Thoracic aorta (tissue), 2 donors: Measurements from ENCODE around the gene CORT. TPM values are rescaled to one million over a fixed set of nuclear protein-coding genes. Genes with fewer than 3 reads are reported as not detected.
A peak's percentile ranks its signal among the peaks of the same experiment; 100 is the strongest.
"Not testable (repeated sequence)": the region's sequence is repeated elsewhere in the genome, so short reads cannot be mapped to it uniquely, and the experiment has no call there.

Source experiments
- ATAC-seq: fragments of 150-250 bp; one replicate; pipeline ENCODE4 v1.8.0; 2017; ENCODE audit warnings: low read depth; ENCODE audit not compliant: insufficient number of reproducible peaks, low FRiP score
- DNase-seq: peaks from one replicate; pipeline ENCODE4 v3.0.0-alpha.2; 2020; ENCODE audit warnings: low spot score
- H3K27ac ChIP-seq, 2 donors: fragments of 200-600 bp; sonication (generic); 1 replicate in 1 of 2; 2 replicates in 1 of 2; pipeline ENCODE4 v1.5.1; 2016; ENCODE audit warnings: mild to moderate bottlenecking in 2 of 2, moderate library complexity in 2 of 2
- H3K27me3 ChIP-seq: fragments of 200-600 bp; sonication (generic); replicated peaks from 2 replicates; pipeline ENCODE4 v1.6.0; 2016; ENCODE audit warnings: mild to moderate bottlenecking; ENCODE audit not compliant: insufficient read depth
- H3K36me3 ChIP-seq: fragments of 200-600 bp; sonication (generic); one replicate; pipeline ENCODE4 v1.5.1; 2016
- H3K4me1 ChIP-seq, 2 donors: fragments of 200-600 bp; sonication (generic); 1 replicate in 1 of 2; 2 replicates in 1 of 2; pipeline versions ENCODE4 v1.5.1 to v1.6.0; 2016; ENCODE audit warnings: low read depth in 2 of 2, mild to moderate bottlenecking in 1 of 2; ENCODE audit not compliant: control insufficient read depth in 1 of 2
- H3K4me3 ChIP-seq: fragments of 200-600 bp; sonication (generic); 2 replicates; pipeline ENCODE4 v1.5.1; 2016; ENCODE audit warnings: mild to moderate bottlenecking
- H3K9me3 ChIP-seq: fragments of 200-600 bp; sonication (generic); 2 replicates; pipeline ENCODE4 v1.5.1; 2016
- total RNA-seq, 2 donors: library from RNA; depleted of rRNA; stranded (reverse); fragments of >200 nt; gene quantifications; one replicate each; pipeline versions ENCODE4 v1.1.0 to v1.2.3, GENCODE V29; 2016
- TF ChIP-seq, protein P1 (sequence below): fragments of 200-600 bp; sonication (generic); IDR thresholded peaks from one replicate; pipeline ENCODE4 v1.5.1; 2019; ENCODE audit warnings: antibody characterized with exemption

CORT gene, protein sequence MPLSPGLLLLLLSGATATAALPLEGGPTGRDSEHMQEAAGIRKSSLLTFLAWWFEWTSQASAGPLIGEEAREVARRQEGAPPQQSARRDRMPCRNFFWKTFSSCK
- not detected for total RNA-seq

DNA sequence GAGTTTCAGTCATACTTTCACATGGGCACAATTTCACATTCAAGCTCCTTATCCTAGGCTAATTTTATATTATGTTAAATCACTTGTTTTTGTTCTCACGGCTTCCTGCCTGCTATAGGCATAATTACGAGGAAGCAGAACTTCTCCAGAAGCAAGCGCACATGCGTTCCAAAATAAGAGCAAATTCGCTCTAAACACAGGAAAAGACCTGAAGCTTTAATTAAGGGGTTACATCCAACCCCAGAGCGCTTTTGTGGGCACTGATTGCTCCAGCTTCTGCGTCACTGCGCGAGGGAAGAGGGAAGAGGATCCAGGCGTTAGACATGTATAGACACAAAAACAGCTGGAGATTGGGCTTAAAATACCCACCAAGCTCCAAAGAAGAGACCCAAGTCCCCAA, at the start of gene CORT:
Gene CORT, plus strand, starts transcription at position 281 of the 400 bp plus-strand sequence. CDS start 193 bp downstream, outside the sequence.
- TF ChIP-seq, protein P1, sequence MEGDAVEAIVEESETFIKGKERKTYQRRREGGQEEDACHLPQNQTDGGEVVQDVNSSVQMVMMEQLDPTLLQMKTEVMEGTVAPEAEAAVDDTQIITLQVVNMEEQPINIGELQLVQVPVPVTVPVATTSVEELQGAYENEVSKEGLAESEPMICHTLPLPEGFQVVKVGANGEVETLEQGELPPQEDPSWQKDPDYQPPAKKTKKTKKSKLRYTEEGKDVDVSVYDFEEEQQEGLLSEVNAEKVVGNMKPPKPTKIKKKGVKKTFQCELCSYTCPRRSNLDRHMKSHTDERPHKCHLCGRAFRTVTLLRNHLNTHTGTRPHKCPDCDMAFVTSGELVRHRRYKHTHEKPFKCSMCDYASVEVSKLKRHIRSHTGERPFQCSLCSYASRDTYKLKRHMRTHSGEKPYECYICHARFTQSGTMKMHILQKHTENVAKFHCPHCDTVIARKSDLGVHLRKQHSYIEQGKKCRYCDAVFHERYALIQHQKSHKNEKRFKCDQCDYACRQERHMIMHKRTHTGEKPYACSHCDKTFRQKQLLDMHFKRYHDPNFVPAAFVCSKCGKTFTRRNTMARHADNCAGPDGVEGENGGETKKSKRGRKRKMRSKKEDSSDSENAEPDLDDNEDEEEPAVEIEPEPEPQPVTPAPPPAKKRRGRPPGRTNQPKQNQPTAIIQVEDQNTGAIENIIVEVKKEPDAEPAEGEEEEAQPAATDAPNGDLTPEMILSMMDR = no peak
- Histone ChIP-seq H3K4me3 (no peak within 1 kb of the TSS), H3K27me3 (no peaks in the 10 kb centered on the region), H3K36me3 (no peaks in the 10 kb centered on the region), H3K9me3 (no peaks in the 10 kb centered on the region), H3K4me1 (peaks cover 0 to 18% of the 10 kb centered on the region in 2 donors), H3K27ac (no peak within 1 kb of the TSS)
- DNase-seq (no peak), ATAC-seq (no peak)

DNA sequence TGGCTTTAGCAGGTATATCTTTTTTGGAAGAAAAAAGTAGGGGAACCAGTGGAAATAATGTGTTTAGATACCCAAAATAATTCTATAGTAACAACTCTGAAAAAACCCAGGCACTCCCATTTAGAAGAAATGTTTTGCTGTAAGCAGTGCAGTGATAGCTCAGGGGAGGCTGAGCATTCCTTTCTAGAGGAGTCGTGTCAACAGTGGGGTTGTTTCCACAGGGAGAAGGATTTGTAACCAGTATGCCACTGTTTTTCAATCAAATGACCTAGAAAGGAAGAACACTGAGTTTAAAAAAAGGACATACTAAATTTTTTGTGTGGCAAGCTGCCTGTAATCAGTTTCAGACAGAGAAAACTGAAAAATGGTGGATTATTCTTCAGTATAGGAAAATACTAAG, 48.5 kb upstream of the CORT start:
- TF ChIP-seq, protein P1 = no peak
- Histone ChIP-seq H3K4me3 (no peak overlapping the region), H3K27ac (no peak overlapping the region), H3K4me1 (peaks cover 11 to 28% of the 10 kb centered on the region in 2 donors), H3K27me3 (no peaks in the 10 kb centered on the region), H3K36me3 (peaks cover 26% of the 10 kb centered on the region), H3K9me3 (no peaks in the 10 kb centered on the region)
- DNase-seq = no peak
- no peak for ATAC-seq

DNA sequence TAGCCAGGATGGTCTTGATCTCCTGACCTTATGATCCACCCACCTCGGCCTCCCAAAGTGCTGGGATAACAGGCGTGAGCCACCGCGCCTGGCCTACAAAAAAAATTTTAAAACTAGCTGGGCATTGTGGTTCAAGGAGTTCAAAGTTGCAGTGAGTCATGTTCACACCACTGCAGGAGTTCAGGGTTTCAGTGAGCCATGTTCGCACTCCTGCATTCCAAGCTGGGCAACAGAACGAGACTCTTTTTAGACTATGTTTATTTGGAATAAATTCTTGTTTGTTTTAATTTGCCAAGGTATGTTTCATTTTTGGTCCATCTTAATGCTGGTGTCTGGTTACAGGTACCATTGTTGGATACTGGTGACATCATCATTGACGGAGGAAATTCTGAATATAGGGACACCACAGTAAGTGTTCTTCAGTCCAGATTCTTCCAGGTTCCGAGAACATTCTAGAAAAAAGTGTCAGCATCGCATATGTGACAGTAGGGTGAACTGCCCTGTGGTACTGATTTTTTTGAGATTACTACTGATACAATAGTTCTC, 47.0 kb upstream of the CORT start:
- H3K4me1 ChIP-seq = peaks cover 11 to 26% of the 10 kb centered on the region in 2 donors
- DNase-seq (no peak), ATAC-seq (no peak)
- H3K4me3 ChIP-seq = no peak overlapping the region
- no peaks in the 10 kb centered on the region for H3K9me3 ChIP-seq
- H3K36me3 ChIP-seq = peaks cover 39% of the 10 kb centered on the region
- TF ChIP-seq, protein P1 = no peak
- H3K27ac ChIP-seq = no peak overlapping the region
- no peaks in the 10 kb centered on the region for H3K27me3 ChIP-seq

DNA sequence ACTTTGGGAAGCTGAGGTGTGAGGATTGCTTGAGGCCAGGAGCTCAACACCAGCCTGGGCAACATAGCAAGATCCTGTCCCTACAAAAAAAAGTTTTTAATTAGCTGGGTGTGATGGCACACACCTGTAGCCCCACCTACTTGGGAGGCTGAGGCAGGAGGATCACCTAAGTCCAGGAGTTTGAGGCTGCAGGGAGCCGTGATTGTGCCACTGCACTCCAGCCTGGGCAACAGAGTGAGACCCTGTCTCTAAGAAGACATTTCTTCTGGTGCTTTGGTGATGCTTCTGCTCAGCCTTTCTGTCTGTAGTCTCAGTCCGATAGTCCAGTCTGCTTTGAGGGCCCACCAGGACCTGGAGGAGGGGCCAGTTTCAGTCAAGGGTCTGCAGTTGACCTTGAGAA, 42.6 kb upstream of the CORT start:
- no peak overlapping the region for H3K4me3 ChIP-seq
- no peak overlapping the region for H3K27ac ChIP-seq
- H3K36me3 ChIP-seq = peaks cover 59% of the 10 kb centered on the region
- no peaks in the 10 kb centered on the region for H3K27me3 ChIP-seq
- TF ChIP-seq, protein P1 = no peak
- H3K9me3 ChIP-seq = no peaks in the 10 kb centered on the region
- no peak for ATAC-seq
- no peak for DNase-seq
- no peaks in the 10 kb centered on the region for H3K4me1 ChIP-seq

DNA sequence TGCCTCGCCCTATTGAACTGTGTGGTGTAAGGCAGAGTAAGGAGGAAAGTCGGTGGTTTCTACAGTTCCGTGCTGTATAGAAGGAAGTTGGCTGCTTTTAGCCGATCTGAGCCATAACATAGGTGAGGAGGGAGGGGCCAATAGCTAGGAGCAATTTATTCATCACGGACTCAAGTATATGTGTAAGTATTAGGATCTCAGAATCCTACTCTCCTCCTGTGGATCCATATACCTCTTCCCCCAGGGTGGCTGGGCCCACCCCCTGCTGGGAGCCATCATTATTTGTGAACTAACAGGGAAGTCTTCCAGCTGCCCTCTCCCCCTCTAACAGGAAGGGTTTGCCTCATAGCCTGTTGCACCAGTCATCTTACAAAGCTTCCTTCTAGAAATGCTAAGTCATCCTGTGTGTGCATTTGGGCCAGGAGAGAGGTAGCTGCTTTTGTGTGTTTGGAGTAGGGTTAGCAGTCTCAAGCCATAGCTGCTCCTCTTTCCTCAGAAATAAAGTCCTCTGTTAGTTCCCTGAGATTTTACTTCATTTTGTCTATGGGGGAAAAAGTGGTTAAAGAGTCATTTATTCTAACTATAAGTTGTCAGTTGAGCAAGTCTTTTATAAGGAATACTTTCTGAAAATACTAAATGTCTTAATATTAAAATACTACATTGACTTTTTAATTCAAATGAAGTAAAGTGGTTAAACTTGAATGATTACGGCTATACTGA, 34.5 kb upstream of the CORT start:
- no peak overlapping the region for H3K4me3 ChIP-seq
- peak overlapping the region in 1 of 2 donors; percentile 43 for H3K27ac ChIP-seq
- no peaks in the 10 kb centered on the region for H3K4me1 ChIP-seq
- no peaks in the 10 kb centered on the region for H3K27me3 ChIP-seq
- no peaks in the 10 kb centered on the region for H3K9me3 ChIP-seq
- TF ChIP-seq, protein P1 = no peak
- DNase-seq (no peak), ATAC-seq (no peak)
- peaks cover 60% of the 10 kb centered on the region for H3K36me3 ChIP-seq

DNA sequence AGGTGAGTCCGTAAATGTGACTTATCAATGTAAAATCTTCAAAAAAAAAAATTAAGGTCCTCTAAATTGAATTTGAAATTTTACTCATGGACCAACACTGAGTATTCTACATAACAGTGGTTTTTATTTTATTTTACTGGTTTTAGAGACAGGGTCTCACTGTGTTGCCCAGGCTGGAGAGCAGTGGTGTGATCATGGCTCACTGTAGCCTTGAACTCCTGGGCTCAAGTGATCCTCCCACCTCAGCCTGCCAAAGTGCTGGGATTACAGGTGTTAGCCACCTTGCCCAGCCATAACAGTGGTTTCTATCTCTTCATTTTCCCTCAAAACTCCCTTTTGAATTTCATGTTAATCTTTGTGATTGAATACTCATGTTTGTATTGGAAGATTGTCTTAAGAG, 33.9 kb upstream of the CORT start:
- ATAC-seq, H3K4me3 ChIP-seq, H3K4me1 ChIP-seq, H3K9me3 ChIP-seq, DNase-seq, H3K27me3 ChIP-seq: not testable (repeated sequence)
- peaks cover 65% of the 10 kb centered on the region for H3K36me3 ChIP-seq
- peak overlapping the region in 1 of 2 donors; percentile 43 for H3K27ac ChIP-seq

DNA sequence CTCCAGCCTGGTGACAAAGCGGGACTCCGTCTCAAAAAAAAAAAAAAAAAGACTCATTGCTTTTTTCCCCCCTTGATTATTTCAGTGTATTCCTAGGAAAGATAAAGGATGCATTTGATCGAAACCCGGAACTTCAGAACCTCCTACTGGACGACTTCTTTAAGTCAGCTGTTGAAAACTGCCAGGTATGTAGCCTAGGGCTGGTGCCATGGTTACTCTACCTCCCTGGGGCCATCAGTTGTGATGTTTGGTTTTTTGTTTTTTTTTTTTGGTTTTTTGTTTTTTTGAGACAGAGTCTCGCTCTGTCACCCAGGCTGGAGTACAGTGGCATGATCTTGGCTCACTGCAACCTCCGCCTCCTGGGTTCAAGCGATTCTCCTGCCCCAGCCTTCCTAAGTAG, 31.1 kb upstream of the CORT start:
- DNase-seq, H3K27me3 ChIP-seq, ATAC-seq, H3K9me3 ChIP-seq, H3K4me1 ChIP-seq, H3K27ac ChIP-seq, H3K4me3 ChIP-seq: not testable (repeated sequence)
- H3K36me3 ChIP-seq = peaks cover 48% of the 10 kb centered on the region
